DOHH2 (cell line): ENCODE measurements around the gene CADPS2.

Experiments used
- H3F3A ChIP-seq: fragments of 200-600 bp; sonication (generic), shearing (Covaris generic); 2 replicates; pipeline ENCODE4 v1.6.0; 2016; ENCODE audit warnings: antibody characterized with exemption, mild to moderate bottlenecking; ENCODE audit not compliant: control insufficient read depth, insufficient read depth
- H3K27ac ChIP-seq: fragments of 200-600 bp; sonication (generic); 2 replicates; pipeline ENCODE4 v1.5.1; 2014; ENCODE audit warnings: low read depth, mild to moderate bottlenecking, low read length, moderate library complexity
- H3K27me3 ChIP-seq: fragments of 200-600 bp; sonication (generic); 2 replicates; pipeline ENCODE4 v1.6.1; 2014; ENCODE audit warnings: mild to moderate bottlenecking, low read length, mixed read lengths; ENCODE audit not compliant: control insufficient read depth
- H3K36me3 ChIP-seq: fragments of 200-600 bp; sonication (generic); 2 replicates; pipeline ENCODE4 v1.6.1; 2014; ENCODE audit warnings: mild to moderate bottlenecking, low read length, moderate library complexity, mixed read lengths; ENCODE audit not compliant: control insufficient read depth
- H3K4me1 ChIP-seq: fragments of 200-600 bp; sonication (generic); 2 replicates; pipeline ENCODE4 v1.6.1; 2014; ENCODE audit warnings: mild to moderate bottlenecking, low read length, mixed read lengths; ENCODE audit not compliant: control insufficient read depth
- H3K4me2 ChIP-seq: fragments of 200-600 bp; sonication (generic); 2 replicates; pipeline ENCODE4 v1.6.0; 2014; ENCODE audit warnings: mild to moderate bottlenecking, low read length, moderate library complexity
- H3K4me3 ChIP-seq: fragments of 200-600 bp; sonication (generic); 2 replicates; pipeline ENCODE4 v1.5.1; 2014; ENCODE audit warnings: mild to moderate bottlenecking, low read length, mixed read lengths
- H3K79me2 ChIP-seq: fragments of 200-600 bp; sonication (generic); 2 replicates; pipeline ENCODE4 v1.6.1; 2014; ENCODE audit warnings: mild to moderate bottlenecking, low read length, mixed read lengths; ENCODE audit not compliant: control insufficient read depth
- H3K9me2 ChIP-seq: fragments of 200-600 bp; sonication (generic); replicated peaks from 2 replicates; pipeline ENCODE4 v1.6.1; 2014; ENCODE audit warnings: mild to moderate bottlenecking, low read length, mixed read lengths; ENCODE audit not compliant: control insufficient read depth
- H3K9me3 ChIP-seq: fragments of 200-600 bp; sonication (generic); 2 replicates; pipeline ENCODE4 v1.6.1; 2014; ENCODE audit warnings: antibody characterized with exemption, low read length, mixed read lengths; ENCODE audit not compliant: control insufficient read depth, insufficient read depth
- H4K20me1 ChIP-seq: fragments of 200-600 bp; sonication (generic); 2 replicates; pipeline ENCODE4 v1.6.0; 2014; ENCODE audit warnings: low read depth, mild to moderate bottlenecking, antibody characterized with exemption, low read length, moderate library complexity; ENCODE audit not compliant: control insufficient read depth, insufficient read depth
- CTCF ChIP-seq: fragments of 200-600 bp; sonication (generic); IDR thresholded peaks from one replicate; pipeline ENCODE4 v1.5.1; 2014; ENCODE audit warnings: antibody characterized with exemption, mild to moderate bottlenecking, low read depth, low read length; ENCODE audit not compliant: poor library complexity, severe bottlenecking
- EZH2phosphoT487 ChIP-seq: fragments of 200-600 bp; sonication (generic); IDR thresholded peaks from 2 replicates; pipeline ENCODE4 v1.6.1; 2017; ENCODE audit warnings: borderline replicate concordance, mild to moderate bottlenecking, antibody characterized with exemption, low read length, moderate library complexity, mixed read lengths

Gene CADPS2

GRCh38 chr7:122914812-122915211 lies 28.6 kb upstream of the CADPS2 start:
- Histone ChIP-seq H3K4me1 (no peaks in the 10 kb centered on the region), H4K20me1 (no peaks in the 10 kb centered on the region), H3K27me3 (no peaks in the 10 kb centered on the region), H3K4me2 (no peak overlapping the region), H3K9me3 (no peaks in the 10 kb centered on the region), H3K36me3 (no peaks in the 10 kb centered on the region), H3K79me2 (no peaks in the 10 kb centered on the region), H3F3A (no peaks in the 10 kb centered on the region), H3K4me3 (no peak overlapping the region), H3K27ac (no peak overlapping the region), H3K9me2 (no peaks in the 10 kb centered on the region)
- TF ChIP-seq CTCF (no peak), EZH2phosphoT487 (no peak)

- Histone ChIP-seq H3K4me2 (no peak overlapping the region), H3K36me3 (no peaks in the 10 kb centered on the region)
Measured at GRCh38 chr7:122913608-122914007, 27.3 kb upstream of the CADPS2 start.

GRCh38 chr7:122902751-122903495 lies 16.7 kb upstream of the CADPS2 start:
- H3K4me1 ChIP-seq: no peaks in the 10 kb centered on the region
- no peaks in the 10 kb centered on the region for H3K9me3 ChIP-seq
- no peaks in the 10 kb centered on the region for H3K27me3 ChIP-seq
- no peak overlapping the region for H3K27ac ChIP-seq
- no peaks in the 10 kb centered on the region for H3K79me2 ChIP-seq
- no peak overlapping the region for H3K4me3 ChIP-seq
- no peaks in the 10 kb centered on the region for H3K36me3 ChIP-seq
- no peak overlapping the region for H3K4me2 ChIP-seq
- H3K9me2 ChIP-seq: no peaks in the 10 kb centered on the region
- H3F3A ChIP-seq: no peaks in the 10 kb centered on the region
- no peaks in the 10 kb centered on the region for H4K20me1 ChIP-seq
- no peak for TF ChIP-seq EZH2phosphoT487
- TF ChIP-seq CTCF: no peak

More at GRCh38 chr7:122913608-122914007, 27.3 kb upstream of the CADPS2 start:
- no peak for TF ChIP-seq EZH2phosphoT487
- TF ChIP-seq CTCF: no peak
- Histone ChIP-seq H3K9me3 (no peaks in the 10 kb centered on the region), H3K4me1 (no peaks in the 10 kb centered on the region), H3K9me2 (no peaks in the 10 kb centered on the region), H3K27ac (no peak overlapping the region), H4K20me1 (no peaks in the 10 kb centered on the region), H3K79me2 (no peaks in the 10 kb centered on the region), H3K4me3 (no peak overlapping the region), H3F3A (no peaks in the 10 kb centered on the region), H3K27me3 (no peaks in the 10 kb centered on the region)
